Subcutaneous adipose tissue (tissue), 4 donors: ENCODE data around the gene KRT3. TPM values are rescaled to one million over a fixed set of nuclear protein-coding genes. Genes with fewer than 3 reads are reported as not detected.

Source experiments
- total RNA-seq, 4 donors: library from RNA; depleted of rRNA; stranded (reverse); fragments of >200 nt; gene quantifications; one replicate each; pipeline ENCODE4 v1.1.0, GENCODE V29; 2016
- TF ChIP-seq, protein P1 (sequence below): fragments of 450-650 bp; IDR thresholded peaks from one replicate; pipeline ENCODE4 v1.5.1; 2016; ENCODE audit warnings: low read depth, mild to moderate bottlenecking, control low read depth, antibody characterized with exemption, moderate library complexity

The KRT3 gene
- total RNA-seq, 4 donors from 2014 or later = not detected

DNA sequence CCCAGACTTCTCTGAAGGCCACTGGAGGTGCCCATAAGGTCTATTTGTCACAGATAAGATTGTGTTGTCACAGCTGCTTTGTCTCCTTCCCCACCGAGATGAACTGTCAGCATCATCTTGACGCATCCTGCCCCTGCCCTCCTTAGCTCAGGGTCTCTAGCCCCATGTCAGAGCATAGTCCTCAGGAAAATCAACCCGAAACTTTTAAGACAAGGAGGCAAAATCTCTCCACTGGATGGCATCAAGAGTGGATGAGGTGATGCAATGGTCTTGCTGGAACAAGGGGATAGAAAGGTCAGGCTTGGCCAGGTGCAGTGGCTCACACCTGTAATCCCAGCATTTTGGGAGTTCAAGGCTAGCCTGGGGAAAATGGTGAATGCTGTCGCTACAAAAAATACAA, 30.0 kb upstream of the KRT3 start:
- TF ChIP-seq, protein P1, sequence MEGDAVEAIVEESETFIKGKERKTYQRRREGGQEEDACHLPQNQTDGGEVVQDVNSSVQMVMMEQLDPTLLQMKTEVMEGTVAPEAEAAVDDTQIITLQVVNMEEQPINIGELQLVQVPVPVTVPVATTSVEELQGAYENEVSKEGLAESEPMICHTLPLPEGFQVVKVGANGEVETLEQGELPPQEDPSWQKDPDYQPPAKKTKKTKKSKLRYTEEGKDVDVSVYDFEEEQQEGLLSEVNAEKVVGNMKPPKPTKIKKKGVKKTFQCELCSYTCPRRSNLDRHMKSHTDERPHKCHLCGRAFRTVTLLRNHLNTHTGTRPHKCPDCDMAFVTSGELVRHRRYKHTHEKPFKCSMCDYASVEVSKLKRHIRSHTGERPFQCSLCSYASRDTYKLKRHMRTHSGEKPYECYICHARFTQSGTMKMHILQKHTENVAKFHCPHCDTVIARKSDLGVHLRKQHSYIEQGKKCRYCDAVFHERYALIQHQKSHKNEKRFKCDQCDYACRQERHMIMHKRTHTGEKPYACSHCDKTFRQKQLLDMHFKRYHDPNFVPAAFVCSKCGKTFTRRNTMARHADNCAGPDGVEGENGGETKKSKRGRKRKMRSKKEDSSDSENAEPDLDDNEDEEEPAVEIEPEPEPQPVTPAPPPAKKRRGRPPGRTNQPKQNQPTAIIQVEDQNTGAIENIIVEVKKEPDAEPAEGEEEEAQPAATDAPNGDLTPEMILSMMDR = no peak

DNA sequence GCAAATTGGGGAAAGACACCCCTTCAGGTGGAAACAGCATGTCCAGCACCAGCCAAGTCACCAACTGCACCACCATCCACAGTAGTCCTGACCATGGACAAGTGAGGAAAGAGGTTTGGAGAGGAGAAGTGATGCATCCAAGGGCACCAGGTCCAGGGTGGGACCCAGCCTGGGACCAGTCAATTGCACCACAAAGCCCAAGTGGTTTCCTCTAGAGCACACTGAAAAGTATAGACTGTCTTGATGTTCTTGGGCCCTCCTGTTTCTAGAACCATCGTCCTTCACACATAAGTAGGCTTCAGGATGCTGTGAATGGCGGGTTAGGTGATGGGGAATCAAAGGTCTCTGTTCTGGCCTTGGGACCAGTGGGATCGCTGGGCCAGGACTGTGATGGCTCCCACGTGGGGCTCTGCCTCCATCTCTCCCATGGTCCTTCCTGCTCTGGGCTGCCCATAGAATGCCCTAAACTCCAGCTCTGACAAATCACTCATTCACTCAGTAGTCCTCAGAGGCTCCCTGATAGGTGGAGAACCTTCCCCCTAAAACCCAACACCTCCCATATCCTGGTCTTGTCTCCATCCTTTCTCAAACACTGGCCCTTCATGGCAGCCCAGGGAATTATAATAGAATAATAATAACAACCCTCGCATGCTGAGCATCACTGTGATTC, 29.0 kb upstream of the KRT3 start:
- TF ChIP-seq, protein P1 = no peak

DNA sequence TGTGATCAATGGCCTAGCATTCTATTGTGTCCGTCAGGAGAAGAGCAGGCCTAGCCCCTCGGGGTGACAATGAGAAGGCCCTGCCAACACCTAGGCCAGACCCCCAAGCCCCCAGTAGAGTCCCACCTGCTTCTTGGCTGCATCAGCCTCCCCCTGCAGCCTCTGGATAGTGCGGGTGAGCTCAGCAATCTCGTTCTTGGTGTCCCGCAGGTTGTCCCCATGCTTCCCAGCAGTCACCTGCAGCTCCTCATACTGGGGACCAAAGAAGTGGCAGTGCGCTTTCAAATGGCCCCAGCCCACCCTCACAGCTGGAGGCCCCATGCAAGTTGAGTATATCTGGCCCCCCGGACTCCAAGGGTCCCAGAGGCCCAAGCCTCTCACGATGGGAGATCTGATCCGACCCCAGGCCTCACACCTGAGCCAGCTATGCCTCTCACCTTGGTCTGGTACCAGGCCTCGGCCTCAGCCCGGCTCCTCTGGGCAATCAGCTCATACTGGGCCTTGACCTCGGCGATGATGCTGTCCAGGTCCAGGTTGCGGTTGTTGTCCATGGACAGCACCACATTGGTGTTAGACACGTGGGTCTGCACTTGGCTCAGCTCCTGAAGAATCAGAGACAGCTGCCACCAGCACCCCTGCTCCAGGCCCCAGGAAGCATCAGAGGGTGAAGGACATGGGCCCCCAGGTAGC, 28.0 kb upstream of the KRT3 start:
- TF ChIP-seq, protein P1 = no peak

DNA sequence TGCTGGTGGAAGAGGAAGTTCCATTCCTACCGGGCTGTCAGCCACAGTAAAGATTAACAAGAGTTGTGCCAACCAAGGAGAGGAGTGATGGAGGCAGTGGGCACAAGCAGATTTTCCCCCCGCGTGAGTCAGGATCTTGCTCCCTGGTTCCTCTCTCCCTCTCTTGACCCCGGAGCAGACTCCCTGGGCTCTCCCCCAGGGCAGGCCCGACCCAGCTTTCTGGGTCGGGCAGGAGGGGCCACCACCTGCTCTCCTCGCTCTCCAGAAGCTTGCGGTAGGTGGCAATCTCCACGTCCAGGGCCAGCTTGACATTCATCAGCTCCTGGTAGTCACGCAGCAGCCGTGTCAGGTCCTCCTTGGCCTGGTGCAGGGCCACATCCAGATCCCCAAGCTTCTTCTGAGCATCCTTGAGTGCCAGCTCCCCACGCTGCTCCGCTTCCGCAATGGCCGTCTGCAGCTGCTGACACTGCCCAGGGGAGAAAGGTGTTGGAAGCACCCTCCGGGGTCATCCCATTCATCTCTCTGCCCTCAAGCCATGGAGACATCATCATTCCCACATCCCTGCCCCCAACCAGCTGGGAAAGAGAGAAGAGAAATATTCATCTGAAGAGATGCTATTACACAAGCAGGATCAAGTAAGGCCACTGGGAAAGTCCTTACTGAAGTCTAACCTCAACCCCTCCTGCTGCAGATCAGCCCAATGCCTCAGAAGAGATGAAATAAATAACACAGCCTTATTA, 27.0 kb upstream of the KRT3 start:
- TF ChIP-seq, protein P1 = no peak

DNA sequence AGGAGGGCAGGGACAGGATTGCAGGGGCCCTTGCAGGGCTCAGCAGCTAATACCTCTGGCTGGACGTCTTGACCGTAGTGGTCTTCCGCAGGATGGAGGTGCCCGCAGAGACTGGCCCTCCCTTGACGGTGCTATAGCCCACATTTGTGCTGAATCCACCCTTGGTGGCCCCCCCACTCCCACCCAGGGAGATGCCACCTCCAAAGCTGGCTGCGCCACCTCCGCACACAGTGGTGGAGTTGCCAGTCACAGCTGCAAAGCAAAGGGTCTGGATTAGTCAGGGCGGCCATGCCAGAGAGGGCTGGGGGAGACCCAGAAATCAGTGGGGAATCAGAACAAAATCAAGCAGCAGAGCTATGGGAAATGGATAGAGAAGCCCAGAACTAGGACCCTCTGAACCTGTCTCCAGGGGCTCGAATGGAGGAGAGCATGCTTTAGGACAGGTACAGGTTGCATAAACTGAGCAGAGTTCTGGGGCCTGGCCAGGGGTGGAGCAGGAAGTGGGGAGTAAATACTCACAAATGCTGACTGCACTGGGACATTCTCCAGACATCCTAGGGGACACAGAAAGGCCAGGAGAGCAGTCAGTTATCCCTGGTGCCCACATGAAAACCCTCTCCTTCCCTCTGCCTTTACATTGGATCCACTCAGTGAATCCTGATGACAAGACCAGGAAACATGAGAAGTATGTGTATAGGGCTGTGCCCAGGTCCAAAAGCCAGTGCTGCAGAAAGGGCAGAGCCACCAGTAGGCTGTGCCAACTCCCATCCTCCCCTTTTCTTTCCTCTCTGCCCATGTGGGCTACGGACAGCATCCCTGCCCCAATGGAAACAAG, 26.1 kb upstream of the KRT3 start:
- TF ChIP-seq, protein P1 = no peak

DNA sequence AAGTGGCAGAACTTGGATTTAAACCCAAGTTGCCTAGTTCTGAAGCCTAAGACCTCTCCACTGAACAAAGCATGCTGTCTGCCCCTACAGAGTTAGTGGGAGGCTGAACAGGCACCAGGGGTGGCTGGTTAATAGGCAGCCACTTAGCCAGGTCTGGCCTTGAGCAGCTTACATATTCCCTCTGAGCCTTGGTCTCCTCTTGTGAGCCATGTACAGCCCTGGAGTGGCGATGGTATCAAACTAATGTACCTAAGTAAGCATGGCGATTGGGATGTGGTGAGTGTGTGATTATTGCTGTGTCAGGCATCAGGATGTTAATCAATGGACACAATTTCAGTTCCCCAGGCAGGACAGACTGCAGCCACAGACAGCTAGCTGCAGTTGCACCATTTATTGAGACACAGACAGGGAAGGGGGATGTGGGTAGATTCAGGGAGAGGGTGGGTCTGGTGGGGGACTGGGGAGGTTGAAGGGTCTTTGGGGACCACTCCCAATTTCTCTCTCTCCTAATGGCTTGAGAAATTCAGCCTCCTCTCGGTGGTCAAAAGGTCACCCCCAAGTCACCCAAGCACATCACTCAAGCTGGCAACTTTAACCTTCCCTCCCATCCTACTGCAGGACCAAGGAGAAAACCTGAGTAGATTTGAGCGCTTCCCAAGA, 25.3 kb upstream of the KRT3 start:
- TF ChIP-seq, protein P1 = no peak
